HG03135 (cell line): ENCODE measurements around the gene EPHB2.

Experiments
- ATAC-seq: cut with Tn5 transposase; IDR thresholded peaks from one replicate; pipeline ENCODE4 v1.9.1; 2021; ENCODE audit warnings: mild to moderate bottlenecking, moderate library complexity; ENCODE audit not compliant: unreplicated experiment

EPHB2 gene

DNA sequence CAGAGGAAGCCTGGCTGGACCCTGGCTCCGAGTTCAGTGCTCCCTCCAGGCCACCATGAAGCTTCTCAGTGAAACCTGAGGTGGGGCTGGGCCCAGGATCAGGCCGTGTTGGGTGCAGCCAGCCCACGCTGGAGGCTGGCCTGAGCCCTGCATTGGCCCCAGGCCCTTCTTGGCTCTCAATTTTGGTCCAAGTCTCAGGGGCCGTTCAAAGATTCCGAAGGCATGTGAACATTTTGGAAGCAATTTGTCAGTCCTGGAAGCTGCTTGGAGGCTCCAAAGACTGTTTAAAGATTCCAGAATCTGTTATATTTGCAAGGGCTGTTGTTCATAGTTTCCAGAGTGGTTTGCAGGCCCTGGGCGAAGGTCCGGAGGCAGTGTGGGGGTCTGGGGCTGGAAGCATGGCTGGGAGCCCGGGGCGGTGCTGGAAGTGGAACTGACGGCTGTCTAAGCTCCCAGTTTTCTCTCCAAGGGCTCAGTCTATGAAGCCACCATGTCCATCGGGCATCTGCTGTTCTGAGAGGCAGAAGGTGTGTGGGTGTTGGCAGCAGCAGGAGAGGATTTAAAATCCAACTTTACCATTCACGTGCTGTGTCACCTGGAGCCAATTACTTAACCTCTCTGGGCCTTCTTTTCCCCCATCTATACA is 104.9 kb downstream of the EPHB2 start:
- ATAC-seq = no peak

DNA sequence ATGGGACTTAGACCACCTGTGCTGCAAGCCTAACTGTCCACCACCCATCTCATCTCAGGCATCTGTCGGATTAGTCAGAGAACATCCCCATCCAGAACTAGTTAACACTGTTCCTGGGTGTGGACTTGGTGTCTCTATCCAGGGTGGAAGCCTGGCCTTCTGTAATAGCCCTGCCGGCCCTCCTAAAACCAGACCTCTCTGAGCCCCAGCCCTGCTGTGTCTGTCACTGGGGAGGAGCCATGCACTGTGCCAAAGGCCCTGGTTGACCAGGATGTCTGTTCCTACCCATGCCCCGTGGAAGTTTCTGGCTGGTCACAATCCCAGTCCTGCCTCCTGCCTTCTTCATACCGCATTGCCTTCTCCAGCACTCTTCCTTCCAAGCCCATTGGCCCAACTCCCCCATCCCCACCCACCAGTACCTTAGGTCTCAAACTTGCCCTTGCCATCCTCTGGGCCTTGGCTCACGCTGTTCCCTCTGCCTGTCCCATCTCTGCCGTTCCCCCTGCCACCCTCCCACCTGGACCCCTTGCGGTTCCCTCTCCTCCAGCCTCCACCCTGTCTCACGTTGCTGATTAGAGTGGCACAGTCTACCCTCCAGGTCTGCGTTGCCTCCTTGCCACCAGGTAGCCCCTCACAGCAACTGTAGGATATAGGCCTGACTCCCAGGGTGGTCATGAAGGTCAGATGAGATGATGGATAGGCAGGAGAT is 105.6 kb downstream of the EPHB2 start:
- ATAC-seq = no peak

DNA sequence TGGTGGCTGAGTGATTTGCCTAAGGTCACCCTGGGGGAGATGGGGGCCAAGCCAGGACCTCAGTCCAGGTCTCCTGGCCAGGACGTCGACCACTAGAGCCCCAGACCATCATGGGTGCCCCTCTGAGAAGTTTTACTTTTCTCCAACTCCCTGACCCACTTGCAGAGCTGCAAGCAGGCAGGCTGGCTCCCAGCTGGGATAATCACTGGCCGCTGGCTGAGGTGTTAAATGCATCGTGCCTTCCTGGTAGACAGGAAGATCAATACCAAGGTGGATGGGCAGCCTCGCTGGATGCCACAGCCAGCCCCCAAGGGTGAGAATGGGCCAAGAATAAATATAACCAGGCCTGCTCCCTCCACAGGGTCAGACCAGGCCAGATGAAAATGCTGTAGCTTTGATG is 106.2 kb downstream of the EPHB2 start:
- no peak for ATAC-seq

DNA sequence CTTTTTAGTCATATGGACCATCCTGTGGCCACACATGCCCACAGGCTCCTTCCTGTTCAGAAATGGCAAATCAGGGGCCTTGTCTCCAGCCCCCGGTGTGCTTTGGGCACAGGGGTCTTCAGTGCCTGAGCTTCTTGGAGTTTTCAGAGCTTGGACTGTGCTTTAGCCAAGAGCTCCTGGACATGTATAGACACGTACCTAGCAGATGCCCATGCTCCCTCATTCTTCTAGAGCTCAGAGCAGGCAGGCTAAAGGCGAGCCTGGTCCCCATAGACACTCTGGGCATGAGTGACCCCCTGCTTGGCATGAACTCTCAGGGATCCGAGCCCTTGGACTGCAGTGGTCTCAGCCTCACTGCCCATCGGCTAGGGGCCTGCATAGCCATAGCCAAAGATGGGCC is 106.8 kb downstream of the EPHB2 start:
- no peak for ATAC-seq

DNA sequence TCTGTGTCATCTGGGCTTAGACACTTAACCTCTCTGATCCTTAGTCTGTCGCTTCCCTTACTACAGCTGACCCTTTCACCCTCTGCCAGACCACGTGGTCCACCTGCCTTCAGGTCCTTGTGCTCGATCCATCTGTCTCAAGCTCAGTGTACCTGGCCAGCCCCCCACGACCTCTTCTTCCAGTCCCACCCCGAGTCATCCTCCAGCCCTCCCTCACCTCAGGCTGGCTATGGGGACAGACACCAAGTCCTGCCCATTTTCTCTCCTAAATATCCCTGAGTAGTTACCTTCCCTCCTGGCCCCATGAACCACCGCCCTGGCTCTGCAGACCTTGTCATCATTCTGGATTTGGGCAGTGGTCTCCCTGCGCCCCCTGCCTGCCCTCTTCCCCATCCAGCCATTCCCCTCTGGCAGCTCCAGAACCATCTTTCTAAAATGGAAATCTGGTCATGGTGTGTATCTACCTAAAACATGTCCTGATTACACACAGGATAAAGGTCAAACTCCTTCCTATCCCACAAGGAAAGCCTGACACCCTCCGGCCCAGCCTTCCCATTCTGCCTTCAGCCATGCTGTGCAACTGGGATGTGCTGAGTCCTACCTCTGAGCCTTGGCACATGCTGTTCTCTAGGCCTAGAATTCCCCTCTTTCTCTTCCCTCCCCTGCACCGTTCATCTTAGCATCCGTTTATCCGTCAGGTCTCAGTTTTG is 107.6 kb downstream of the EPHB2 start:
- no peak for ATAC-seq

GRCh38 chr1:22819361-22819760 is 108.7 kb downstream of the EPHB2 start:
- no peak for ATAC-seq

DNA sequence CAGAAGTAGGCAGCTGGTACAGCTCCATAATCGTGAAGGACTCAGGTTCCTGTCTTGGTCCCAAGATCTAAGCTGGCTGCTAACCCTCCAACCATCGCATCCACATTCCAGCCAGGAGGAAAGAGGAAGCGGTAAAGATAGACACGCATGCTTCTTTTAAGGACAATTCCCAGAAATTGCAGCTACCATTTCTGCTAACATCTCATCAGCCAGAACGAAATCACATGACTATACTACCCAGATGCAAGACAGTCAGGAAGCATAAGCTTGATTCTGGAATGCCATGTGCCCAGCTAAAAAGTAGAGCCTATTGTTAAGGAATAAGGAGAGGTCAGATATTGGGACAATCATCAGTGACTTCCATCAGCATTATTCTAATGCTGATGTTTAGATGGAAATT is 110.4 kb downstream of the EPHB2 start:
- ATAC-seq = no peak

DNA sequence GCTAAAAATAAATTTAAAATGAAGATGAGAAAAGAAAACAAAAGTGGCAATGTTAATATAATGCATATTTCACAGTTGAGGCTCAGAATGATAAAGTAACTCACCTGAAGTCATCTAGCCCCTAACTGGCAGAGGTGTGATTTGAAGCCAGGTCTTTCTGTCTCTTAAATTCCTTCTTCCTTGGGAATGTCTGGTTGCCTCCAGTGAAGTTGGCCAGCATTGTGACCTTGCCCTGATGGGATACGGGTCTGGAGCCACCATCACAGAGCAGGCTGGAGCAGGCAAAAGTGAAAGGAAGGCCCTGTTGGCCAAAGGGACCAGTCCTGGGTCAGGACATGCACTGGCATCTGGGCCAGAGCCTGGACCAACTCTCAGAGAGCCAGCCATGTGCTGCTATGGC is 111.7 kb downstream of the EPHB2 start:
- ATAC-seq = no peak

GRCh38 chr1:22824466-22824865 is 113.8 kb downstream of the EPHB2 start:
- ATAC-seq = no peak

GRCh38 chr1:22824975-22825374 is 114.3 kb downstream of the EPHB2 start:
- no peak for ATAC-seq

GRCh38 chr1:22825486-22826189 is 115.0 kb downstream of the EPHB2 start:
- ATAC-seq = no peak

- no peak for ATAC-seq
Measured at GRCh38 chr1:22826604-22827580, 116.3 kb downstream of the EPHB2 start.

DNA sequence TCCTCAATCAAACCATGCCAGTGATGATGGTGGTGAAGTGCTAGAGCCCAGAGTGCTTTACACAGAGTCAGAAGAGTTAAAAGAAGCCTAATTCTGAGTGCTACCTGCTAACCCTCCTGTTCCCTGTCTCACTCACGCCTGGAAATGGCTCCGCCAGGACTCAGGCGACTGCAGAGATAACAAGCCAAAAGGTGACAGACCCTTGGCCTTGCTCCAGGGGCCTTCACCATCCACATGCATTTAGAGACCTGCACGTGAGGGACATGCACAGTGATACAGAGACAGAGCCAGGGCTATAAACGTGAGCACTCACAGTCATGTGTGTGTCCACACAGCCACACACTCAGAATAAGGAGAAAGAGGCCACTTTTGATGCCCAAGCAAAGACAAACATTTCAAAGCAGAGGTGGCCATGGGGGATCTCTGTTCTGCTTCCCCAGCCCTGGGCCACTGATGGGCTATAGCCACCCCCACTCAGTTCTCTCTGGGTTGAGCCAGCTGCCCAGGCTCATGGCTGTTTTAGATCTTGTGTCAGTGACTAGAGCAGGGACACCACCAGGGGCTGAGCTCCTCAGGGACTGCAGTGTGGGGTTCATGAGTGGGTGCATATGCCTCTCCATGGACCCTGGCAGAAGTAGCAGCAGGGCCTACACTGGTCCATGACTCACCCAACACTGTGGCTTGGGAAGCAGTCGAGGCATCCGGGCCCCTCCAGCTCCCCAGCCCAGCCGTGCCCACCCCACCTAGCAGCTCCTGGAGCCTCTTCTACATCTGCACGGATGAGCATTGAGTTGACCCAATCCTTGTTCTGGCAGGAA is 117.2 kb downstream of the EPHB2 start:
- ATAC-seq = no peak

DNA sequence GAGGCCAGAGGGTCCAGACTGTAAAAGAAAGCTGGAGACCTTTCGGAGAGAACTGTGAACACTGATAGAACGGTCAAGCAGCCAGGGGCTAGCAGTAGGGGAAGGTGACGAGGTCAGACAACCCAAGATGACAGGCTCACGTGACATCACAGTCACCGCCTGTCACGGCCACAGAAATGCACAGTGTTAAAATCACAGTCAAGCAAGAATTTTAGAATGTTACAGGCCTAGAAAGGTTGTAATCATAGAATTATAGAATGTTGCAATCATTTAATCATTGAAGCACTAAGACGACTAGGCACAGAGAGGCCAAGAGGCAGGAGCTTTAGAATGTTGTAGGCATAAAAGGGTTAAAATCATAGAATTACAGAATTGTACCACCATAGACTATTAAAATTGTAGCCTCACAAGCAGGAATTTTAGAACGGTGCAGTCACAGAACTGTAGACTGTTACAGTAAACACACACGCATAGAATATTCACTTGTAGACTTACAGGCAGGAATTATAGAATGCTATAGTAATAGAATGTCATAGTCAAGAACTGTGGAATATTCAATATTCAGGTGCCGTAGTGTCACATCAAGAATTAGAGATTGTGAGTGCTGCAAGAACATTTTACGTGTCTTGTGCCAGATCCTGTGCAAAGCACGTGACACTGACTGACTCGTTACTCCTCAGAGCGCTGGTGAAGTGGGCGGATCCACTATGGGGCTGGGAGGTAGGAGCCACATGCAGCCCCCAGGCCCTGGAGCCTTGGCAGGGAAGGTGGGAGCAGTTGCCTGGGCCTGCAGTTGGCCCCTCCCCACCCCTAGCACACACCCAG is 118.1 kb downstream of the EPHB2 start:
- ATAC-seq = no peak

- no peak for ATAC-seq
Measured at GRCh38 chr1:22829309-22829989, 118.8 kb downstream of the EPHB2 start.

DNA sequence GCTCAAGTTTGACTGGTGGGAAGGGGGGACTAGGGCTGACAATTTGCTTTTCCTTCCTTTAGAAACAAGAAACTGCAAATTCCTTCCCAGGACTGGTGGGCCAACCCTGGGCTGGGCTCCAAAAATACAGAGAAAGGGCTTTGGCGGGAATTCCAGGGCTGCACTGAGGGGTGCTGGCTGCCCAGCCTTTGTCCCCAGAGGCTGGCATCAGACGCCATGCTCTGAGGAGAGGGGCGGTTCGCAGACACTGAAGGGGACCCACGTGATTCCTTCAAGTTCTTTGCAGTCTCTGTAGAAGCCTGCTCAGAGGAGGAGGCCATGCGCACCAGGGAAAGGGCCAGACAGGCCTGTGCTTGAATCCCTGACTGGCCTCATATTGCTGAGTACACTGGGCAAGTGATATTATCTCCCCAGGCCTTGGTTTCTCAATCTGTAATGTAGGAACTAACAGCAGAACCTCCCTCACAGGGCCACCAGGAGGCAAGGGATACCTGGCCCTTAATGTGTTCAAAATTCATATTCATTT is 119.5 kb downstream of the EPHB2 start:
- ATAC-seq = no peak

DNA sequence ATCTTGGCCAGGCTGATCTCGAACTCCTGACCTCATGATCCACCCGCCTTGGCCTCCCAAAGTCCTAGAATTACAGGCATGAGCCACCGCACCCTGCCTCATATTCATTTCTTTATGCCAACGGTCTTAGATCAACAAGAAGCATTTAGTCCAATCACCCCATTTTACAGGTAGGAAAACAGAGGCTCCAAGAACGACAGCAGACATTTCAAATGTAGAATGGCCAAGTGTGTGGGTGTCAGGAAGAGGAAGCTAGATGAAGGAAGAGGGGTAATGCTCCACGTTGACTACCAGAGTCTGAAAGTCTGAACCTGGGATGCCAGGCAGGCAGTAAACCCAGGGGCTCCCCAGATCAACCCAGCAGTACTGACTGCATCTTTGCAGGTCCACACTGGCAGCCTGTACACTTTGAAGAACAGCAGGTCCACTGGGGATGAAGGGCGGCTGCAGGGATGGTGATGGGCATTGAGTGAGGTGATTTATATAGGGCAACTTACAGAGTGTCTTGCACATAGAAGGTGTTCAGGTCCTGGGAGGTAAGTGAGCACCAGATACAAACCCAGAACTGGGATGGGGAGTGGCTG is 120.2 kb downstream of the EPHB2 start:
- no peak for ATAC-seq
